NT2/D1 (cell line): Measurements from ENCODE around the gene KLF7.

Experiments
- DNase-seq: peaks from one replicate; pipeline ENCODE4 v3.0.0-alpha.2; 2011; ENCODE audit warnings: low read depth, low spot score
- H3K27me3 ChIP-seq: 2 replicates; pipeline ENCODE4 v1.6.0; 2011; ENCODE audit warnings: mild to moderate bottlenecking; ENCODE audit not compliant: insufficient read length, insufficient read depth
- H3K36me3 ChIP-seq: 2 replicates; pipeline ENCODE4 v1.6.1; 2011; ENCODE audit warnings: mild to moderate bottlenecking, low read length, mixed read lengths; ENCODE audit not compliant: insufficient read depth, insufficient read length
- H3K4me1 ChIP-seq: 2 replicates; pipeline ENCODE4 v1.5.1; 2011; ENCODE audit not compliant: insufficient read depth, insufficient read length
- H3K4me3 ChIP-seq: 2 replicates; pipeline ENCODE4 v1.5.1; 2011; ENCODE audit warnings: low read depth; ENCODE audit not compliant: insufficient read length
- H3K9ac ChIP-seq: 2 replicates; pipeline ENCODE4 v1.6.0; 2011; ENCODE audit warnings: low read depth; ENCODE audit not compliant: insufficient read length
- H3K9me3 ChIP-seq: 2 replicates; pipeline ENCODE4 v1.5.1; 2011; ENCODE audit warnings: mild to moderate bottlenecking, low read length; ENCODE audit not compliant: insufficient read depth
- SUZ12 ChIP-seq: IDR thresholded peaks from 2 replicates; pipeline ENCODE4 v1.6.1; 2011; ENCODE audit not compliant: insufficient read length, insufficient read depth; ENCODE audit errors: extremely low read depth
- YY1 ChIP-seq: IDR thresholded peaks from 2 replicates; pipeline ENCODE4 v1.6.1; 2011; ENCODE audit not compliant: insufficient read length, insufficient read depth
- ZNF274 ChIP-seq: IDR thresholded peaks from 2 replicates; pipeline ENCODE4 v1.6.1; 2011; ENCODE audit warnings: mild to moderate bottlenecking, low read depth, low read length

The KLF7 gene

DNA sequence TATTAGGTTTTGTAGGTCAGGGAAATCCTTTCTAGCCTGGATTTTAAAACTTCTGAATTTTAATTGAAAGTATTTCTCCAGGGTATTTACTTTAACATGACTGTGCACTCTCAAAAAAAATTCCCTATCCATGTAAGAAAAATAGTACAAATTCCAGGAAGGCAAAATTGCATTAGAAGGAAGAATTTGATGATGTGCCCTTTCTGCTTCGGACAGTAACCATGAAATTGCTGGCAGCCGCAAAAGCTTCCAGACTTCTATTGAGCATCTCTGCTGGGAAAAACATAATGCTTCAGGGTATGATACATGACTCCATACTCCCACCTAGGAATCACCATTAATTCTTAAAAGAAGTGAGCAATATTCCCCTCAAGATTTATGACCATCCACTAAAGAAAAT lies 17.2 kb upstream of the KLF7 start:
- TF ChIP-seq SUZ12 (no peak), YY1 (no peak), ZNF274 (no peak)
- no peak overlapping the region for H3K4me3 ChIP-seq
- no peaks in the 10 kb centered on the region for H3K27me3 ChIP-seq
- H3K4me1 ChIP-seq, result no peaks in the 10 kb centered on the region
- DNase-seq, result no peak
- H3K36me3 ChIP-seq, result no peaks in the 10 kb centered on the region
- no peak overlapping the region for H3K9ac ChIP-seq
- no peaks in the 10 kb centered on the region for H3K9me3 ChIP-seq

DNA sequence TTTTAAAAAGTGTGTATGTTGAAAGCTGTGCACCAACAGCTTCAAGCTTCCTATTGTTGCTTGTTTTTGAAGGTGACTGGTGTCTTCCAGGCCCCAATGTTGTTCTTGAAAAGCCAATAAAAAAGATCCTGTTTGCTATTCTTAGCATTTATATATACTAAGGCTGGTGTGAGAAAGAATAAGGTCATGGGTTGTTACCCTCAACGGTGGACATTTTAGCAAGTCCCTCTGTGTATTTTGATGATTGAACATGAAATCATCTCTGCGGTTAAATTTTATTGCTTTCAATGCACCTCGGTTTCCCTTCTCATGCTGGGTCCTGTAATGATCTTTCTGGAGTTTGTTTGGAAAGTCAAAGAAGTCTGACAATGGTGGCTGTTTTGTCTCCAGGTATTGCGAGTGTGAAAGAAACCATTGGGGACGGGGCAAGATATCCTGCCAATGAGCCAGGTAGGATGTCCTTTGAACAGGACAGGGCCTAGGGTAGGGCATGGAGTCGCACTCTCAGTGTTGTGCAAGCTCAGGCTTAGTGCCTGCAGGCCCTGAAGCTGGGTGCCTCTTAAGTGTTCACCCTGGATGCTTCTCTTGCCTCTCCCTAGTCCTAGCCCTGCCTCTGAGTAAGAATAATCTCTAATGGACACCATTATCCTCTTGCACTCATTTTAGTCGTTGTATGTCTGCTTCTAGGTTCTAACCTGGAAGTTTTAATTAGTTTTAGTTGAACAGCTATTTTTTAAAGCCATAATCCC lies 16.0 kb upstream of the KLF7 start:
- TF ChIP-seq SUZ12 (no peak), YY1 (no peak), ZNF274 (no peak)
- no peaks in the 10 kb centered on the region for H3K4me1 ChIP-seq
- no peak for DNase-seq
- no peaks in the 10 kb centered on the region for H3K9me3 ChIP-seq
- no peaks in the 10 kb centered on the region for H3K36me3 ChIP-seq
- no peak overlapping the region for H3K9ac ChIP-seq
- H3K4me3 ChIP-seq, result no peak overlapping the region
- no peaks in the 10 kb centered on the region for H3K27me3 ChIP-seq

DNA sequence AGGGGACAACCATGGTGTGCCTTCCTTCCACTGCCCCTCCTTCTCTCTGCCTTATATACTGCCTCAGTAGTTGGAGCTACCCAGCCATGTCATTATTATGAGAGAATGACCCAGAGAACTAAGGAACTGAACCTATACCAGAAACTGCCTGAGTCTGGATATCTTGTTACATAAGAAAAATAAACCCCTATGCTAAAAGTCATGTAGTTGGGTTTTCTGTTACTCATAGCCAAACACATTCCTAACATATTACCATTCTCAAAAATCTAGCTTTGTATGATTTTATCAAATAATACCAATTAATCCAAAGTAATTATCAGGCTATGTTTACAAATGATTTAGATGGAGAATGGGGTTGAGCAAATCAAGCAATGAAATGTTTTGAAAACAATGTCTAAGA lies 15.0 kb upstream of the KLF7 start:
- H3K9me3 ChIP-seq, result no peaks in the 10 kb centered on the region
- no peaks in the 10 kb centered on the region for H3K27me3 ChIP-seq
- no peak overlapping the region for H3K4me3 ChIP-seq
- DNase-seq, result no peak
- H3K4me1 ChIP-seq, result no peaks in the 10 kb centered on the region
- H3K9ac ChIP-seq, result no peak overlapping the region
- no peaks in the 10 kb centered on the region for H3K36me3 ChIP-seq
- TF ChIP-seq ZNF274 (no peak), SUZ12 (no peak), YY1 (no peak)

DNA sequence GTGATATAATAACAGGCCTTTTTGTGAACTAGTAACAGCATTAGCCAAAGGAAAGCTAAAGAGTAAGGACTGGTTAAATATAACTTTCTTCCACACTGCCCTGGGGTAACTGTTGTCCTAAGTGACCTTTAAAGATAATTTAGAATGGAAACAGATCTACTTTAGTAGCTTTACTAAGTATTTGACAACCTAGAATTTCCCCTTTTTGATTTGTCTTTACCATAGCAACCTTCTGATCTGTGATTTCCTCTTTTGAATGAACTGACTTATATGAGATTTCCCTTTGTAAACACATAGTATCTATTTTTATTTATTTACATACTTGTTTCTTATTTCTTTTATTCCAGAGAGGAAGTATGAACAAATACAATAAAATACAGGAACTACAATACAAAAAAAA lies 10.5 kb upstream of the KLF7 start:
- Histone ChIP-seq H3K4me3 (no peak overlapping the region), H3K9me3 (no peaks in the 10 kb centered on the region), H3K4me1 (no peaks in the 10 kb centered on the region), H3K27me3 (no peaks in the 10 kb centered on the region), H3K9ac (no peak overlapping the region), H3K36me3 (no peaks in the 10 kb centered on the region)
- no peak for DNase-seq
- TF ChIP-seq YY1 (no peak), SUZ12 (no peak), ZNF274 (no peak)

DNA sequence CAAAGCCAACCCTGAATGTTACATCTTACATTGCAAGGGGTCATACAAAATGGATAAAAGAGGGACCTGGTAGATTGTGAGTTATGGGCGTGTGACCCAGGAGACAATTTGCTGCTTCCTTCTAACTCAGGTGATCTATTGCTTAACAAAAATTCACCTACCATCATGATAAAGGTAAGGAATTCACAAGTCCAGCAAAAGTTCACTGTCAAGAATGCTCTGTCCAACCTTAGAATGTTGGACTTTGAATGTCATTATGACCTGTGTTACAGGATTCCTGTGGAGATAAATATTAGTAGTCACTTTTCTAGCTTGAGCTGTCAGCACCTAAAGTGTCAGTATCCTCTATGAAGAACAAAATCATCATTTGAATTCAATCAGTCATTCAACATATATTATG lies 7.9 kb upstream of the KLF7 start:
- no peak for DNase-seq
- Histone ChIP-seq H3K4me1 (no peaks in the 10 kb centered on the region), H3K4me3 (no peak overlapping the region), H3K9ac (no peak overlapping the region), H3K36me3 (no peaks in the 10 kb centered on the region), H3K9me3 (no peaks in the 10 kb centered on the region), H3K27me3 (no peaks in the 10 kb centered on the region)
- TF ChIP-seq ZNF274 (no peak), SUZ12 (no peak), YY1 (no peak)

DNA sequence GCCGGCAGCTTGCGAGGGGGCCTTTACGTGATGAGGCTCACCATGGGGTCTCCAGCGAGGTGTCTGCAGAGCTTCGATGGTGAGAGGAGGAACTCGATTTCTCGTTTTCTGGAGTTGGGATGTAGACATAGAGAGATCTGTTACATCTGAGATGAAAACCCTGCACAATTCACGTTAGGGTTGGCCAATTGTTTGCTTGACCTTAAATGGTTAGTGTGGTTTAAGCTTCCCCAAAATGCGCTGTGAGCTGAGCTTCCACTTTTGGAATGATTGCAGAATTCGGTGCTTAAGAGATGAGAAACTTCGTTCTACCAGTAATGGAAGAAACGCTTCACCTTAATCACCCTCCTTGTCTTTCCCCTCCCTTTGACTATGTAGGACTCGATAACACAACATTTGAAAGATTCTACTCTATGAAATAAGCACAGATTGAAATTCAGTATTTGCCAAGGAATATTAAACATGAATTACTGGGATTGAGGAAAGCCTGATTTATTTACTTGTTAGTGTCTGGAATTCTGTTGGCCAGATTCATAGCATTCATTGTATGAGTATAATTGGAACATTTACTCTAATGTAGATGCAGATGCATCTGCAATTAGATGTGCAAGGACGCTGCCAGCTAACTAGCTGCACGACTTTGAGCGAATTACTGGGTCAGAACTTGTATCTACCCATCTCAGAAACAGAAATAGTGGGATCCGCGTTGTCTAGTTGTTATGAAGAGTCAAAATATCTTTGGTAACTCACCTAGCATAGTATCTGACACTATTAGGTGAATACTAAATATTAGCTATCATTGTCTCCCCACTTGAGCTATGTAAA lies 1.6 kb upstream of the KLF7 start:
- Histone ChIP-seq H3K27me3 (peaks cover 12% of the 10 kb centered on the region), H3K9me3 (no peaks in the 10 kb centered on the region), H3K9ac (peak overlapping the region; percentile 84), H3K36me3 (no peaks in the 10 kb centered on the region), H3K4me3 (peak overlapping the region; percentile 65), H3K4me1 (no peaks in the 10 kb centered on the region)
- TF ChIP-seq SUZ12 (no peak), ZNF274 (no peak), YY1 (no peak)
- no peak for DNase-seq
